HCT116 (cell line): ENCODE data around the gene PKHD1. TPM values are rescaled to one million over a fixed set of nuclear protein-coding genes. Genes with fewer than 3 reads are reported as not detected.
A peak's percentile ranks its signal among the peaks of the same experiment; 100 is the strongest.

Experiments
- ATAC-seq: fragments of 200-7000 bp; cut with Tn5 transposase; 2 replicates; pipeline ENCODE4 v1.9.1; 2020; ENCODE audit warnings: mild to moderate bottlenecking, moderate library complexity
- BruUV-seq: library from RNA; stranded (reverse); fragments of 400-500 nt; replicated peaks from 2 replicates; lab custom pipeline; 2021; lab: Mats Ljungman, UMichigan
- CTCF ChIA-PET: fragments of 300-600 bp; sonication (Branson Sonifier 250); formaldehyde crosslinking; loops from one replicate; lab custom pipeline; 2021; ENCODE audit warnings: antibody characterized with exemption; lab: Charles Lee
- POLR2A ChIA-PET: fragments of 300-600, 350-600 bp; sonication (Branson Sonifier 250); formaldehyde crosslinking; loops from one replicate; lab custom pipeline; 2021; ENCODE audit warnings: antibody characterized with exemption; lab: Charles Lee
- RAD21 ChIA-PET, 2 experiments: fragments of 300-600 bp; sonication (Branson Sonifier 250); formaldehyde crosslinking; loops; one replicate each; lab custom pipeline; 2023; ENCODE audit warnings: low total read pairs in 2 of 2; ENCODE audit not compliant: uncharacterized antibody in 2 of 2, unreplicated experiment in 2 of 2, low non-redundant PET in 1 of 2; lab: Charles Lee
- DNase-seq: peaks from one replicate; pipeline ENCODE4 v3.0.0-alpha.2; 2010; ENCODE audit warnings: low read depth, low spot score
- H2AFZ ChIP-seq: fragments of 200-600 bp; shearing (Covaris generic), sonication (generic); 2 replicates; pipeline ENCODE4 v1.6.1; 2017; ENCODE audit warnings: low read depth, mixed run types, mixed read lengths, antibody characterized with exemption, low read length; ENCODE audit not compliant: poor library complexity, severe bottlenecking
- H3K27ac ChIP-seq: 2 replicates; pipeline ENCODE4 v1.5.1; 2012; ENCODE audit warnings: low read depth, low read length
- H3K27me3 ChIP-seq: fragments of 200-600 bp; sonication (generic); 2 replicates; pipeline ENCODE4 v1.6.1; 2016; ENCODE audit warnings: mixed run types, low read length, mixed read lengths; ENCODE audit not compliant: insufficient read depth
- H3K36me3 ChIP-seq, 2 experiments: fragments of 200-500 bp in 1 of 2; fragments of 200-600 bp in 1 of 2; sonication (Bioruptor generic) in 1 of 2; sonication (generic) in 1 of 2; 2 replicates each; pipeline versions ENCODE4 v1.5.1 to v1.6.1; 2014 to 2016; ENCODE audit warnings: low read length in 2 of 2, inconsistent platforms in 1 of 2, mixed read lengths in 1 of 2, mixed run types in 1 of 2; ENCODE audit not compliant: insufficient read depth in 2 of 2, control insufficient read depth in 1 of 2
- H3K4me1 ChIP-seq, 2 experiments: fragments of 200-600 bp in 1 of 2; sonication (generic) in 1 of 2; 2 replicates each; pipeline versions ENCODE4 v1.5.1 to v1.6.1; 2012 to 2017; ENCODE audit warnings: low read length in 2 of 2, inconsistent platforms in 1 of 2, mild to moderate bottlenecking in 1 of 2, mixed read lengths in 1 of 2, mixed run types in 1 of 2, moderate library complexity in 1 of 2; ENCODE audit not compliant: insufficient read depth in 2 of 2, control insufficient read depth in 1 of 2
- H3K4me2 ChIP-seq: fragments of 200-600 bp; sonication (generic); 2 replicates; pipeline ENCODE4 v1.6.1; 2017; ENCODE audit warnings: mixed run types, low read length, mixed read lengths
- H3K4me3 ChIP-seq, 2 experiments: fragments of 200-600 bp in 1 of 2; sonication (generic) in 1 of 2; replicated peaks in 1 of 2; 2 replicates each; pipeline ENCODE4 v1.5.1; 2011 to 2016; ENCODE audit warnings: low read length in 2 of 2, control low read depth in 1 of 2, low read depth in 1 of 2, mild to moderate bottlenecking in 1 of 2, mixed read lengths in 1 of 2, mixed run types in 1 of 2
- H3K79me2 ChIP-seq: fragments of 200-600 bp; sonication (generic); 2 replicates; pipeline ENCODE4 v1.6.1; 2017; ENCODE audit warnings: mild to moderate bottlenecking, mixed run types, low read length, moderate library complexity, mixed read lengths; ENCODE audit not compliant: insufficient read depth
- H3K9ac ChIP-seq: fragments of 200-600 bp; sonication (generic); 2 replicates; pipeline ENCODE4 v1.6.1; 2016; ENCODE audit warnings: low read length, mixed read lengths
- H3K9me2 ChIP-seq: fragments of 200-600 bp; sonication (generic), shearing (Covaris generic); 2 replicates; pipeline ENCODE4 v1.6.1; 2017; ENCODE audit warnings: mixed run types, mild to moderate bottlenecking, moderate library complexity; ENCODE audit not compliant: insufficient read depth
- H3K9me3 ChIP-seq, 2 experiments: fragments of 200-500 bp in 1 of 2; fragments of 200-600 bp in 1 of 2; sonication (Bioruptor generic) in 1 of 2; sonication (generic) in 1 of 2; 2 replicates each; pipeline ENCODE4 v1.6.1; 2014 to 2017; ENCODE audit warnings: low read length in 2 of 2, mixed read lengths in 2 of 2, inconsistent platforms in 1 of 2, low read depth in 1 of 2, mild to moderate bottlenecking in 1 of 2, mixed run types in 1 of 2, moderate library complexity in 1 of 2; ENCODE audit not compliant: control insufficient read depth in 1 of 2, insufficient read depth in 1 of 2
- H4K20me1 ChIP-seq: fragments of 200-600 bp; sonication (generic), shearing (Covaris generic); 2 replicates; pipeline ENCODE4 v1.6.1; 2017; ENCODE audit warnings: mixed run types, mild to moderate bottlenecking, moderate library complexity; ENCODE audit not compliant: insufficient read depth
- CEBPB ChIP-seq: IDR thresholded peaks from 2 replicates; pipeline ENCODE4 v1.6.1; 2012; ENCODE audit warnings: low read depth
- CTCF ChIP-seq, 3 experiments: fragments of 200-600 bp in 1 of 3; sonication (generic) in 1 of 3; IDR thresholded peaks in 2 of 3; conservative IDR thresholded peaks in 1 of 3; 2 replicates each; pipeline ENCODE4 v1.5.1; 2012 to 2017; ENCODE audit warnings: low read depth in 2 of 3, low read length in 2 of 3, antibody characterized with exemption in 1 of 3, borderline replicate concordance in 1 of 3, control low read depth in 1 of 3, mild to moderate bottlenecking in 1 of 3, mixed read lengths in 1 of 3, mixed run types in 1 of 3, moderate library complexity in 1 of 3; ENCODE audit not compliant: insufficient read depth in 1 of 3
- EGR1 ChIP-seq: IDR thresholded peaks from 2 replicates; pipeline ENCODE4 v1.6.1; 2012; ENCODE audit warnings: low read depth
- ELF1 ChIP-seq: IDR thresholded peaks from 2 replicates; pipeline ENCODE4 v1.6.1; 2012; ENCODE audit warnings: low read depth, borderline replicate concordance
- FOSL1 ChIP-seq: IDR thresholded peaks from 2 replicates; pipeline ENCODE4 v1.6.1; 2012; ENCODE audit warnings: low read depth
- RAD21 ChIP-seq: IDR thresholded peaks from 2 replicates; pipeline ENCODE4 v1.6.1; 2012; ENCODE audit warnings: low read depth, mild to moderate bottlenecking
- SRF ChIP-seq: IDR thresholded peaks from 2 replicates; pipeline ENCODE4 v1.6.1; 2012; ENCODE audit warnings: low read depth
- TCF7L2 ChIP-seq: IDR thresholded peaks from 2 replicates; pipeline ENCODE4 v1.7.0; 2011; ENCODE audit warnings: borderline replicate concordance, inconsistent platforms; ENCODE audit not compliant: insufficient read depth, insufficient read length; ENCODE audit errors: extremely low read depth
- YY1 ChIP-seq: IDR thresholded peaks from 2 replicates; pipeline ENCODE4 v1.6.1; 2011; ENCODE audit warnings: low read length, low read depth, moderate library complexity, mild to moderate bottlenecking; ENCODE audit not compliant: insufficient replicate concordance; ENCODE audit errors: extremely low read depth
- intact Hi-C: fragments of 100-400 bp; cut with micrococcal nuclease; formaldehyde crosslinking; loops from 2 replicates; pipeline ENCODE4 v1.10.0; 2022
- total RNA-seq: library from RNA; stranded (reverse); gene quantifications from one replicate; pipeline ENCODE4 v1.2.1, GENCODE V29; 2021; ENCODE audit not compliant: unreplicated experiment
- TF ChIP-seq, protein P1 (sequence below): IDR thresholded peaks from 2 replicates; pipeline ENCODE4 v1.6.1; 2012; ENCODE audit warnings: low read depth

The PKHD1 gene
- total RNA-seq, 1 experiment from 2014 or later, result not detected

- H3K9ac ChIP-seq, result no peak overlapping the region
- TF ChIP-seq CTCF (IDR thresholded peaks at IDR 0.05 in 2 of 3, conservative IDR thresholded peaks at IDR 0.05 in 1 of 3; ENCODE audit: borderline replicate concordance in 1 of 3, insufficient read depth in 1 of 3, low read depth in 2 of 3, low read length in 2 of 3) (peak; percentile 32 to 76 (median 60); a peak in 5 of 6 replicates), TCF7L2 (no peak), CEBPB (no peak), YY1 (no peak), EGR1 (no peak), SRF (no peak), FOSL1 (no peak), RAD21 (peak; percentile 59), ELF1 (no peak)
- TF ChIP-seq, protein P1, sequence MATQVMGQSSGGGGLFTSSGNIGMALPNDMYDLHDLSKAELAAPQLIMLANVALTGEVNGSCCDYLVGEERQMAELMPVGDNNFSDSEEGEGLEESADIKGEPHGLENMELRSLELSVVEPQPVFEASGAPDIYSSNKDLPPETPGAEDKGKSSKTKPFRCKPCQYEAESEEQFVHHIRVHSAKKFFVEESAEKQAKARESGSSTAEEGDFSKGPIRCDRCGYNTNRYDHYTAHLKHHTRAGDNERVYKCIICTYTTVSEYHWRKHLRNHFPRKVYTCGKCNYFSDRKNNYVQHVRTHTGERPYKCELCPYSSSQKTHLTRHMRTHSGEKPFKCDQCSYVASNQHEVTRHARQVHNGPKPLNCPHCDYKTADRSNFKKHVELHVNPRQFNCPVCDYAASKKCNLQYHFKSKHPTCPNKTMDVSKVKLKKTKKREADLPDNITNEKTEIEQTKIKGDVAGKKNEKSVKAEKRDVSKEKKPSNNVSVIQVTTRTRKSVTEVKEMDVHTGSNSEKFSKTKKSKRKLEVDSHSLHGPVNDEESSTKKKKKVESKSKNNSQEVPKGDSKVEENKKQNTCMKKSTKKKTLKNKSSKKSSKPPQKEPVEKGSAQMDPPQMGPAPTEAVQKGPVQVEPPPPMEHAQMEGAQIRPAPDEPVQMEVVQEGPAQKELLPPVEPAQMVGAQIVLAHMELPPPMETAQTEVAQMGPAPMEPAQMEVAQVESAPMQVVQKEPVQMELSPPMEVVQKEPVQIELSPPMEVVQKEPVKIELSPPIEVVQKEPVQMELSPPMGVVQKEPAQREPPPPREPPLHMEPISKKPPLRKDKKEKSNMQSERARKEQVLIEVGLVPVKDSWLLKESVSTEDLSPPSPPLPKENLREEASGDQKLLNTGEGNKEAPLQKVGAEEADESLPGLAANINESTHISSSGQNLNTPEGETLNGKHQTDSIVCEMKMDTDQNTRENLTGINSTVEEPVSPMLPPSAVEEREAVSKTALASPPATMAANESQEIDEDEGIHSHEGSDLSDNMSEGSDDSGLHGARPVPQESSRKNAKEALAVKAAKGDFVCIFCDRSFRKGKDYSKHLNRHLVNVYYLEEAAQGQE, result no peak
- no peak overlapping the region for H2AFZ ChIP-seq
- ATAC-seq (peak; percentile 74), DNase-seq (peak; percentile 32)
- no peaks in the 10 kb centered on the region for H3K4me1 ChIP-seq
- intact Hi-C loops, result loop anchor here (1.0 kb wide), 1 partner anchor 1233 kb away; no protein-coding TSS in a partner anchor
- ChIA-PET CTCF (interaction anchor here (0.6 to 2.0 kb wide), 17 partner anchors 9 to 194 kb away, joined by 3 to 11 read pairs (median 3); no protein-coding TSS in a partner anchor), RAD21 (interaction anchor here (0.6 to 0.9 kb wide), 3 partner anchors 14 to 184 kb away, joined by 3 read pairs; no protein-coding TSS in a partner anchor), POLR2A (no interaction called here)
- BruUV-seq, result no TSS peak
- no peak overlapping the region for H3K4me2 ChIP-seq
- peaks cover 48% of the 10 kb centered on the region; the same call in 1 of the 2 replicates for H3K27me3 ChIP-seq
- no peak overlapping the region for H3K27ac ChIP-seq
- no peaks in the 10 kb centered on the region for H4K20me1 ChIP-seq
- no peaks in the 10 kb centered on the region for H3K9me2 ChIP-seq
- no peaks in the 10 kb centered on the region for H3K79me2 ChIP-seq
- no peaks in the 10 kb centered on the region for H3K9me3 ChIP-seq
- no peak overlapping the region for H3K4me3 ChIP-seq
- H3K36me3 ChIP-seq, result no peaks in the 10 kb centered on the region
These were observed 38.0 kb downstream of the PKHD1 start for GRCh38 chr6:52049252-52050050.
